PC-3 (cell line): ENCODE results near the gene PRR5L. TPM values are rescaled to one million over a fixed set of nuclear protein-coding genes. Genes with fewer than 3 reads are reported as not detected.

ENCODE experiments used
- ATAC-seq: fragments of 200-7000 bp; cut with Tn5 transposase; 2 replicates; pipeline ENCODE4 v1.9.1; 2020; ENCODE audit warnings: mild to moderate bottlenecking, moderate library complexity
- BruUV-seq: library from RNA; stranded (reverse); fragments of 400-500 nt; replicated peaks from 2 replicates; lab custom pipeline; 2021; lab: Mats Ljungman, UMichigan
- CTCF ChIA-PET: fragments of 300-600 bp; sonication (Branson Sonifier 250); formaldehyde crosslinking; loops from one replicate; lab custom pipeline; 2022; ENCODE audit warnings: antibody characterized with exemption; lab: Charles Lee
- POLR2A ChIA-PET: fragments of 300-600 bp; sonication (Branson Sonifier 250); formaldehyde crosslinking; loops from one replicate; lab custom pipeline; 2022; ENCODE audit warnings: antibody characterized with exemption; ENCODE audit not compliant: unreplicated experiment; lab: Charles Lee
- DNase-seq: peaks from one replicate; pipeline ENCODE4 v3.0.0-alpha.2; 2015
- H2AFZ ChIP-seq: fragments of 300-600 bp; sonication (generic); 2 replicates; pipeline ENCODE4 v1.6.0; 2016; ENCODE audit warnings: antibody characterized with exemption, low read length
- H3F3A ChIP-seq: fragments of 300-600 bp; sonication (generic); one replicate; pipeline ENCODE4 v1.6.0; 2017; ENCODE audit warnings: antibody characterized with exemption, low read length, control low read depth, mild to moderate bottlenecking; ENCODE audit not compliant: unreplicated experiment
- H3K27ac ChIP-seq: fragments of 300-600 bp; sonication (generic); 2 replicates; pipeline ENCODE4 v1.5.1; 2016; ENCODE audit warnings: mild to moderate bottlenecking, low read length
- H3K27me3 ChIP-seq: fragments of 300-600 bp; sonication (generic); 2 replicates; pipeline ENCODE4 v1.6.1; 2016; ENCODE audit warnings: low read length, mixed read lengths
- H3K36me3 ChIP-seq: fragments of 300-600 bp; sonication (generic); 2 replicates; pipeline ENCODE4 v1.6.1; 2016; ENCODE audit warnings: low read depth, mixed run types, low read length, mixed read lengths
- H3K4me1 ChIP-seq: fragments of 300-600 bp; sonication (generic); 2 replicates; pipeline ENCODE4 v1.5.1; 2016; ENCODE audit warnings: low read length; ENCODE audit not compliant: insufficient read depth
- H3K4me2 ChIP-seq: fragments of 300-600 bp; sonication (generic); 2 replicates; pipeline ENCODE4 v1.6.0; 2016; ENCODE audit warnings: low read length
- H3K4me3 ChIP-seq: fragments of 300-600 bp; sonication (generic); 2 replicates; pipeline ENCODE4 v1.5.1; 2016; ENCODE audit warnings: mild to moderate bottlenecking, low read length, mixed read lengths
- H3K79me2 ChIP-seq: fragments of 300-600 bp; sonication (generic); 2 replicates; pipeline ENCODE4 v1.6.1; 2017; ENCODE audit warnings: low read length, mixed read lengths
- H3K9ac ChIP-seq: fragments of 300-600 bp; sonication (generic); 2 replicates; pipeline ENCODE4 v1.6.0; 2016; ENCODE audit warnings: mild to moderate bottlenecking, low read length
- H3K9me2 ChIP-seq: fragments of 300-600 bp; sonication (generic); replicated peaks from 2 replicates; pipeline ENCODE4 v1.6.1; 2016; ENCODE audit warnings: mixed run types, low read length, mixed read lengths
- H3K9me3 ChIP-seq: fragments of 300-600 bp; sonication (generic); 2 replicates; pipeline ENCODE4 v1.6.1; 2016; ENCODE audit warnings: low read length, mixed read lengths
- H4K20me1 ChIP-seq: fragments of 300-600 bp; sonication (generic); 2 replicates; pipeline ENCODE4 v1.6.1; 2016; ENCODE audit warnings: low read length, mixed read lengths
- EZH2 ChIP-seq: fragments of 300-600 bp; sonication (generic); IDR thresholded peaks from one replicate; pipeline ENCODE4 v1.6.1; 2017; ENCODE audit warnings: antibody characterized with exemption, mild to moderate bottlenecking, low read length; ENCODE audit not compliant: unreplicated experiment
- EZH2phosphoT487 ChIP-seq: fragments of 300-600 bp; sonication (generic); IDR thresholded peaks from 2 replicates; pipeline ENCODE4 v1.6.1; 2018; ENCODE audit warnings: mild to moderate bottlenecking, antibody characterized with exemption, low read length, borderline replicate concordance
- intact Hi-C: fragments of 100-400 bp; cut with micrococcal nuclease; formaldehyde crosslinking; loops from 2 replicates; pipeline ENCODE4 v1.9.0; 2023
- total RNA-seq: library from RNA; depleted of rRNA; stranded (reverse); fragments of >200 nt; gene quantifications from 2 replicates; pipeline ENCODE4 v1.2.3, GENCODE V29; 2014
- TF ChIP-seq, protein P1 (sequence below): fragments of 300-600 bp; sonication (generic); conservative IDR thresholded peaks from 2 replicates; pipeline ENCODE4 v1.5.1; 2017; ENCODE audit warnings: antibody characterized with exemption, low read depth, mild to moderate bottlenecking, low read length

The PRR5L gene
- total RNA-seq, 1 experiment from 2014 or later: 4.7 TPM

DNA sequence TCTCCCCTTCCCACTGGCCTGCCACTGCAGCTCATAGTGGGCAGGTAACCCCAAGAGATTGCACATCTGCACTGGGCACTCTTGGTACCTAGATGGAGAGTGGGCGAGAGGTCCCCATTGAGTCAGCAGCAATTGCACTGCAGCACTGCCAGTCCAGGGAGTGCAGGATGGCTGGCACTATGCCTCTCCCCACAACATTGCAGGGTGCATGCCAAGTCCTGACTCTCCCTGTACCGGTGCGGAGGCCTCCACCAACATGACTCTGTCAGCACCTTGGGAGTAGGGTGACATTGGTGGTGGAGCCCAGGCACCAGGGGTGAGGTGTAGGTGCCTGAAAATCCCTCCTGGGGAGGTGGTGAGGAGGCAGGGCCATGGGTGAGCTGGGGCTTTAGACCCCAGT lies 131.8 kb downstream of the PRR5L start:
- H3K36me3 ChIP-seq: no peaks in the 10 kb centered on the region
- H3K4me3 ChIP-seq: no peak overlapping the region
- CTCF ChIA-PET: no interaction called here
- no peak overlapping the region for H3K27ac ChIP-seq
- peaks cover 10% of the 10 kb centered on the region for H3K4me1 ChIP-seq
- H2AFZ ChIP-seq: no peak overlapping the region
- no peak overlapping the region for H3K4me2 ChIP-seq
- H3K79me2 ChIP-seq: no peaks in the 10 kb centered on the region
- intact Hi-C loops: no loop called here
- no peaks in the 10 kb centered on the region for H3F3A ChIP-seq
- no peaks in the 10 kb centered on the region for H4K20me1 ChIP-seq
- no peaks in the 10 kb centered on the region for H3K9me2 ChIP-seq
- no peak for DNase-seq
- no peaks in the 10 kb centered on the region for H3K27me3 ChIP-seq
- ATAC-seq: no peak
- no peak for TF ChIP-seq EZH2phosphoT487
- TF ChIP-seq EZH2: no peak
- TF ChIP-seq, protein P1, sequence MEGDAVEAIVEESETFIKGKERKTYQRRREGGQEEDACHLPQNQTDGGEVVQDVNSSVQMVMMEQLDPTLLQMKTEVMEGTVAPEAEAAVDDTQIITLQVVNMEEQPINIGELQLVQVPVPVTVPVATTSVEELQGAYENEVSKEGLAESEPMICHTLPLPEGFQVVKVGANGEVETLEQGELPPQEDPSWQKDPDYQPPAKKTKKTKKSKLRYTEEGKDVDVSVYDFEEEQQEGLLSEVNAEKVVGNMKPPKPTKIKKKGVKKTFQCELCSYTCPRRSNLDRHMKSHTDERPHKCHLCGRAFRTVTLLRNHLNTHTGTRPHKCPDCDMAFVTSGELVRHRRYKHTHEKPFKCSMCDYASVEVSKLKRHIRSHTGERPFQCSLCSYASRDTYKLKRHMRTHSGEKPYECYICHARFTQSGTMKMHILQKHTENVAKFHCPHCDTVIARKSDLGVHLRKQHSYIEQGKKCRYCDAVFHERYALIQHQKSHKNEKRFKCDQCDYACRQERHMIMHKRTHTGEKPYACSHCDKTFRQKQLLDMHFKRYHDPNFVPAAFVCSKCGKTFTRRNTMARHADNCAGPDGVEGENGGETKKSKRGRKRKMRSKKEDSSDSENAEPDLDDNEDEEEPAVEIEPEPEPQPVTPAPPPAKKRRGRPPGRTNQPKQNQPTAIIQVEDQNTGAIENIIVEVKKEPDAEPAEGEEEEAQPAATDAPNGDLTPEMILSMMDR: no peak
- POLR2A ChIA-PET: no interaction called here
- no TSS peak for BruUV-seq
- no peaks in the 10 kb centered on the region for H3K9me3 ChIP-seq
- H3K9ac ChIP-seq: no peak overlapping the region

DNA sequence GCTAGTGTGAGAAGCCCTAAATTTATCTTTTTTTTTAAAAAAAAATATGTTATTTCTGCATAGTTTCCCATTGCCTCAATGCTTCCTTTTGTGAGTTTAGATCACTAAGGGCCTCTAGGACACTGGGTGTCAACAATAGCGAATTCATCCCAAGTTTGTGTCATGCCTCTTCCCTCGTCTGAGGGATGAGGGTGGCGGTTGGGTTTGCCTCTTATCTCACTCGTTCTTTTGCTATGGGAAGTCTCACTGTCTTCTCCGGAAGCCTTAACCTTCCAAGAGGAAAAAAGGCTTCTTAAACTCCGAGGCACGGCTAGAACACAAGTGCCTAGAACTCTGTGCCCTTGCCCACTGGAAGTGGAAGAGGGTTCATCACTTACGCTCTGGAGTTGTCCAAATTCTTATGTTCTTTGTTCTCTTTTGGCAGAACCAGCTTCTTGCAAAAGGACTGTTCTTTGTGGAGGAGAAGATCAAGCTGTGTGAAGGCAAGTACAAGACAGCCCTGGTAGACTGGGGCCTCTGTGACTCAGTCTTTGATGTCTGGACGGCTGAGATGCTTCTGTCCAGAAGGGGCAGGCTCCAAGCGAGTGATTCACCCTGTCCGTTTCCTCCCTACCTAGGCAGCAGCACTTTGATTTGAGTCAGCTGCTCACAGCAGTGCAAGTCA lies 135.5 kb downstream of the PRR5L start:
- no peak overlapping the region for H3K4me3 ChIP-seq
- TF ChIP-seq EZH2phosphoT487 (no peak), EZH2 (no peak)
- TF ChIP-seq, protein P1: no peak; the same call in 1 of the 2 replicates
- H3K9me3 ChIP-seq: no peaks in the 10 kb centered on the region
- H4K20me1 ChIP-seq: no peaks in the 10 kb centered on the region
- no peak overlapping the region for H3K27ac ChIP-seq
- DNase-seq (peak; percentile 87), ATAC-seq (peak; percentile 100)
- no peaks in the 10 kb centered on the region for H3K27me3 ChIP-seq
- no TSS peak for BruUV-seq
- no peaks in the 10 kb centered on the region for H3K79me2 ChIP-seq
- ChIA-PET POLR2A (no interaction called here), CTCF (no interaction called here)
- H2AFZ ChIP-seq: no peak overlapping the region
- H3F3A ChIP-seq: no peaks in the 10 kb centered on the region
- H3K36me3 ChIP-seq: no peaks in the 10 kb centered on the region
- H3K9me2 ChIP-seq: no peaks in the 10 kb centered on the region
- peak overlapping the region; percentile 30; the same call in 1 of the 2 replicates for H3K4me2 ChIP-seq
- intact Hi-C loops: no loop called here
- H3K4me1 ChIP-seq: peaks cover 10% of the 10 kb centered on the region
- no peak overlapping the region for H3K9ac ChIP-seq

DNA sequence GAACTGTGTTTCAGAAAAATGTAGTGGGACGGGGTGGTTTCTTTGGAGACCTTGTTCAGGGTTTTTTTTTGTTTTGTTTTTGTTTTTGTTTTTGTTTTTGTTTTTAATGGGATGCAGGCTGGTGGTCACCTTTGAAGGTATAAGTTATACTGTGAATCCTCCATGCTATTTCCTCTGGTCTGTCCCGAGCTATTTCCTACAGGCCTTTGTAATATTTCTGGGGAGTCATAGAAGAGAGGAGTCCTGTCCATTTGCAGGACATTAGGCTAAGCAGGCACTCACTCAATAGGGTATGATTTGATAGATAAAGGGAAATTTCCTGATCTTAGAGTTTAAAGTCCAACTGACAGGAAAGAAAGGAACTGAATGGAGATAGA lies 136.0 kb downstream of the PRR5L start:
- ATAC-seq (no peak), DNase-seq (no peak)
- H3K4me2 ChIP-seq: no peak overlapping the region
- H3K4me3 ChIP-seq: no peak overlapping the region
- H3K4me1 ChIP-seq: peaks cover 10% of the 10 kb centered on the region
- H3K9ac ChIP-seq: no peak overlapping the region
- no peaks in the 10 kb centered on the region for H3K36me3 ChIP-seq
- H3K9me3 ChIP-seq: no peaks in the 10 kb centered on the region
- no peaks in the 10 kb centered on the region for H3K27me3 ChIP-seq
- TF ChIP-seq, protein P1: no peak
- ChIA-PET POLR2A (no interaction called here), CTCF (no interaction called here)
- no peaks in the 10 kb centered on the region for H3K79me2 ChIP-seq
- H4K20me1 ChIP-seq: no peaks in the 10 kb centered on the region
- intact Hi-C loops: no loop called here
- H3K9me2 ChIP-seq: no peaks in the 10 kb centered on the region
- H2AFZ ChIP-seq: 0 out of 2 replicates have a peak overlapping the region, but pooled peaks have one; percentile 10
- H3K27ac ChIP-seq: no peak overlapping the region
- no TSS peak for BruUV-seq
- H3F3A ChIP-seq: no peaks in the 10 kb centered on the region
